NCI-H446 (cell line): ENCODE measurements around the gene MCIDAS.

Experiments used
- DNase-seq, 2 experiments: peaks; one replicate each; lab custom pipeline; 2025; lab: John Stamatoyannopoulos, UW

MCIDAS gene

DNA sequence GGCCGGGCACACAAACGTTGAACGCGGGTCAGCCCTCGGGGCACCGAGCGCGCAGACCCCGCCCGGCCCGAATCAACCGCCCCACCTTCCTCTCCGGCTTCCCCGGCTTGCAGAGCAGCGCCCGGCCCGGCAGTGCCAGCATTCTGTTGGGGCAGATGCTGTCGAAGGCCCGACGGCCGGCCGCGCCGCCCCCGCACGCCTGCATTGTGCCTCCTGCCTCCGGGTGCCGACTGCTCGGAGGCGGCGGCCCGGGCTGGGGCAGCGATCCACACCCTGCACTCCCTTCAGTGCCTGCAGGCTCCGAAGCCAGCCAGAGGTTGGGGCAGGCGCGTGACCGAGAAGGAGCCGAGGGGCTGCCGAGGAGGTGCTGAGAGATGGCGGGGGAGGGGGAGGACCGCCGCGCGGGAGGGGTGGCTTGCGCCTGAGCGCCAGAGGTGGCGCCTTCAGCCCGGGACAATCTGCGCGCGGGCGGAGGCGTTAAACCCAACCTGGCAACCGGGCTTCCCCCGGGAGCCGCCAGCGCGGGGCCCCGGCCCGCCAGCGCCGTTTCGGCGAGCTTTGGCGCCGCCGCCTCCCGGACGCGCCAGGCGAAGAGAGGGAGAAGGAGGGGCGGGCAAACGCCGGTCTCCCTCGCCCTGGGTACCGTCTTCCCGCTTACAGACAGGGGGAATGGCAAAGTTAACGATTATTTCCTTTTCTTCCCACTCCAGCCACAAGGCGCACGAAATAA, at the start of gene MCIDAS:
MCIDAS (minus strand) TSS at position 382 of the 730 bp plus-strand sequence; CDS start at position 205, 177 bp downstream.
- DNase-seq: peak; percentile 19 to 73

DNA sequence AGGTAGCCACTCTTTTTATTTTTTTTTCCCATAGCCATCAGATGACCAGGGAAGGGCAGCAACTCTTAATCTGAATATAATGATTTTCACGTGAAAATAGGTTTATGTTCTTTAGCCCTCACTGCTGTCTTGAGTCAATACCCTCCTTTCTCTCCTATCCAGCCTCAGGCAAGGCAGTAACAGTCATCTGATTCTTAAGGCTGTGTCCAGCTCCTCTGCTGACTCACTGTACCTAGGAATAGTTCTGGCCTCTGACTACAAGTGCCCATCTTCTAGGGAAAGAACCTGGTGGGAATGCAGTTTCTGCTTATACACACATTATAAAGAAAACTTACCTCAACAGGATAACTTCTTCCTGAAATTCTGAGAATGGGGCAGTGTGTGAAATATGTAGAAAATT, 49.7 kb upstream of the MCIDAS start:
- DNase-seq: no peak

DNA sequence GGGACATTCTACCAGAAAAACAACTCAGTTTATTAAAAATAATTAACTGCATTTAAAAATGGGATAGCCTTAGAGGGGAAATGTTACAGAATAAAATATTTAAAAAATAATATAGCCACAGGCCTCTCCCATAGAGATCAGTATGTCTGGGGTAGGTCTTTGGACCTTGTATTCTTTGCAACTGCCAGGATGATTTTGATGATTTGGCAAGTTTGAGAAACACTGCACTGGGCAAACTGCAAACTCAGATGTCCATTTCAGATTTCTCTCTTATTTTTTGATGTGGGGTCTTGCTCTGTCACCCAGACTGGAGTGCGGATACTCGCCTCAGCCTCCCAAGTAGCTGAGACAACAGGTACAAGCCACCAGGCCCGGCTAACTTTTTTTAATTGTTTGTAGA, 31.2 kb upstream of the MCIDAS start:
- DNase-seq: no peak

DNA sequence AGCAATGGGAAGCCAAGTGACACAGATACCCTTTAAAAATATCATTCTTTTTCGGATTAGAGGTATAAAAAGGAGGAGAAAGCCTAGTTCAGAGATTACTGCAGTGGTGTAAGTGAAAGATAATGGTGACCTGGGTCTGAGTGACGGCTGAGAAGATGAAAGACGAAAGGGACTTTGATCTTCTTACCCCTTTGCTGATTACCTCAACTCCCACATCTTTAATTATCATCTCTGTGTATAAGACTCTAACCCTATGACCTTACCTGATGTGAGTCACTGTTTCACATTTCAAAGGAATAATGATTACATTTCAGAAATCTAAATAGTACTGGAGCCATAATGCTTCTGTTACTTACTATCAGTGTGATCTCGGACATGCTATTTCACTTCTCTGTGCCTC, 27.7 kb upstream of the MCIDAS start:
- DNase-seq: no peak

DNA sequence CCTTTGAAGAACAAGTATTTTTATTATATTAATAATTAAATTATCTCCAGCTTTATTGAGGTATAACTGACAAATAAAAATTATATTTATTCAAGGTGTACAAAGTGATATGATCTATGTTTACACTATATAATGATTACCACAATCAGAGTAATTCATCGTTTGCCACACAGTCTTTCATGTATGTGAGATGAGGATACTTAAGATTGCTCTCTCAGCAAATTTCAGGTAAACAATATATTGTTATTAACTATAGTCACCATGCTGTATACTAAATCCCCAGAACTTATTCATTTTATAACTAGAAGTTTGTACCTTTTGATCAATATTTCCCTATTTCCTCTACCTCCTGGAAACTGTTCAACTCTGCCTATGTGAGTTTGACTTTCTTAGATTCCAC, 22.9 kb upstream of the MCIDAS start:
- DNase-seq: no peak

DNA sequence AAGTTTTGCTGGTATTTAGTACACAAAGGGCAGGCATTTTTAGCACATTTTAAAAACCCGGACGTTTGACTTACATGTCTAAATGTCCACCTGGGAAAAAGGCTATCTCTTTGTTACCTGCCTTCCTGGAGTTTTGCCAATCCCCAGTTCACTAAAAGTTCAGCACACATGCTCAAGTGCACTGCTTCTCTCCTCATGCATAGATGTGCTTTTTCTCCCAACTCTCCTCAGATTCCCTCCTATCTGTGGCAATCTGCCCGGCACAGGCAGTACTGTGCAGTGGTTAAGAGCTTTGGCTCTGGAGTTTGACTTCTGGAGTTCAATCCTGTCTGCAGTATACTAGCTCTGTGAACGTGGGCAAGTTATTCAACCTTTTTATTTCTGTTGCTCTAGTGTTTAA, 14.6 kb upstream of the MCIDAS start:
- no peak for DNase-seq

DNA sequence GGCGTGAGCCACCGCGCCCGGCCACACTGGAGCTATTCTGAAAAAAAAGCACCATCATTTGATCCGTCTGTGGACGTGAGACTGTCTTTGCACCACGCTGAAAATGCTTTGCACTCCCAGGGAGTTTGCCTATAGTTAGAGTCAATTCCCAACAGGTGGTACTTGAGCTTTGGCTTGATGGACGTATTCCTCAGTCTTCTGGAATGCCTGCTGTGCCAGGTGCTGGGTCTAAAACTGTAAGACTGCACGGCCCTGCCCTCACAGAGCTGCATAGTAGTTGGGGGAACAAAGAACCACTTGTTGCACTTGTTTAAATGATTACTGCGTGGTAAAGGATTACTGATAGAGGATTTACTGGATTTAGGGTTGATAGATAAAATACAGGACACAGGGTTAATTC, 9.7 kb upstream of the MCIDAS start:
- no peak for DNase-seq

DNA sequence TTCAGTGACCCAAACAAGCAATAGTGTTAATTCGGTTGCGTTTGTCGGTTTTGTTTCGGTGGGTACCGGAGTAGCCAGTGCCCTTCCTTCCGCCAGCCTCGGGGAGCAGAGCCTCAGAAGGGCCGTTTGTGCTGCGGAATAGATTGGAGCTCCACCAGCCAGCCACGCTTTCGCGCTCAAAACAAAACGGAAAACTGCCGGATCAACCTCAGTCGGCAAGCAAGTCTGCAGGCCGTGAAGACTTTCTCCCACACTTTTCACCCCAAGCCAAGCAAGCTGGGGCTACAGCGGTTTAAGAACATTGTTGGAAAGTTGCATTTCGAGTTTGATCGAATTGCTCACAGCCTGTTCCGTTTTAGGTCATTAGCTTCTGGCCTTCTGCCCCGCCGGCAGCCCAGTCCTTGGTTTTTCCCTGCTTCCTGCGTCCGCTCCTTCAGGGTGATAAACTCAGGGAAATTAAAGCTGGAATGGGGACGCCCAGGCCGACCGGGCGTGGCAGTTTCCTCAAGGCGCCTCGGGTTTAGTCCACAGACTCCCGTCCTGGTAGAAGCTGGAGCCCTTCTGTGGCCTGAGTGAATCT, 7.1 kb upstream of the MCIDAS start:
- no peak for DNase-seq

DNA sequence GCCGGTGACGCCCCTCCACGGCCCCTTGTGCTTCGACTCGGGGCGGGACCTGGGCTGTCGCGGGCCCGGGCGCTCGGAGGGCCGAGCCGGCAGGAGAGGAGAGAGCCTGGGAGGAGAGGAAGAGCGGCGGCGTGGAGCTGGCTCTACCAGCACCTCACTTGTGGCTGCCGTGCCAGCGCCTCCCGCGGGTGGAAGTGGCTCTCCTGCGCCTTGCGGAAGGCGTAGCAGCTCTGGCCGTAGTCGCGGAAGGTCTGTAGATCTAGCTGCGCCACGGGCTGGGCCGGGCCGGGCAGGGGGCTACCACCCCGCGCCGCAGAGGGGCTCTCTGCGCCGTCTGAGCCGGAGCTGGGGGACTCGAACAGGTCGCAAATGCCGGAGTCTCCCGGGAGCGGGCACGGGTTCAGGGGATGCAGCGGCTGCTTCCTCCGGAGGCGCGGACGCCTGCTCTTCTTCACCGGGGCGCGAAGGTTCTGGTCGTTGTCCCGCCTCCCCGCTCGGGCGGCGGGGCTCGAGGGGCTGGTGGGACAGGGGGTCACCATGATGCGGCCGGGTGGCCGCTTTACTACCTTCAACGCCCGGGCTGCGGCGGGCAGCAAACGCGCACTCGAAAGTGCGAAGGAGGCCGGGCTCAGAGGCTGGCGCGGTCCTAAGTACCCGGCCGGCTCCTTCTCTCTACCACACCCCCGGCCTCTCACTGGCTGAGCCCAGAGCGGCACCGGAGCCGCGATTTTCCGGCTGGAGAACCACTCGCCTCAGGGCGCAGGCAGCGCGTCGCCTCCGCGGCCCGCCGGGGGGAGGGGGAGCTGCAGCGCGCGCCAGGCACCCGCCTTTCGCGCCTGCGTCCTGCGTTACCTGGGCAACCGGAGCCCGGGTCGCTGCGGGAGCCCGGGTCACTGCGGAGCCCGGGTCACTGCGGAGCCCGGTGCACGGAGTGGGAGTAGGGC, 6.1 kb upstream of the MCIDAS start, which contains the start of gene CCNO:
CCNO (minus strand) TSS at position 624 of the 944 bp plus-strand sequence; CDS start at position 539, 85 bp downstream.
- DNase-seq: peak; percentile 66 to 89

DNA sequence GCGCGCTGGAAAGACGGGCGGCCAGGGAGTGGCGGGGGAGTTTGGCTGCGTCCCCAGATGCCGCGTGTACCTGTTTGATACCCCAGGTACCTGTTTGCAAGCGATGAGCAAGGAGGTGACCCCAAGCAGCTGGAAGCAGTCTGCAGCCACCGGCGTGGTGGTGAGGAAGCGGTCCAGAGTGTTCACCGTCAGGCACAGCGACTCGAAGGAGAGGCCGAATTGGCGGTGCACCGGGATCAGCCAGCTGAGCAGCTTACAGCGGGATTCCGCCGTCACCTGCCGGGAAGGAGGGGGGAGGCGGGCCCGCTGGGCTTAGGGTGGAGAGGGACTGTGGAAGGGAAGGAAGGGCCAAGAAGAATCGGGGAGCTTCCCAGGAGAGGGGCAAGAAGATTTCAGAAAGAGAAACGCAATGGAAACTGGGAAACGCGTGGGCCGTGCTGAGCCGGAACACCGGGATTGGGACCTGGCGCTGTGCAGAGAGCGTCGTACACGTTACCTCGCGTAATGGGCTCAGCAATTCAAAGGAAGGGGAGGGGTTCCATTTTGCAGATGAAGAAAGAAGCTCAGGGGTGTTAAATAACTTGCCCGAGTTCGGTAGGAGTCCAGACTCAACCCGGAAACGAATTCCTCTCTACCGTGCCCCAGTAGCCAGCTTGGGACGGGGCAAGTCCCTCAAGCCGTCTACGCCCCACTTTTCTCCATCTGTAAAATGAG, 5.3 kb upstream of the MCIDAS start:
- no peak for DNase-seq

DNA sequence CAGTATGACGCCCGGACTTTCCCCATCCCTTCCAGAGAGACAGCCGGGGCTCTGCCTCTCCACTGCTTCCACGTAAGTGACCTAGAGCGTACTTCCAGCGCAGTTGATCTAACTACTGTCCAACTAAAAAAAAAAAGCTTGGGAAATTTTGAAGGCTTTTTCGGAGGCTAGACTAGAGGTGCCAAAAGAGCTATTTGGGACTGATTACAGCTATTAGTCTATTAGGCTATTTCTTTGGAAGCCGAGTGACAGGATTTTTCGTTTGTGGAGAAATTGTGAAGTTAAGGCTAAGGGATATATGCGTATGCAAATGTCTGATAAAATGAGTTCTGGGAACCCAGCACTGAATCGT, 4.8 kb upstream of the MCIDAS start:
- no peak for DNase-seq

DNA sequence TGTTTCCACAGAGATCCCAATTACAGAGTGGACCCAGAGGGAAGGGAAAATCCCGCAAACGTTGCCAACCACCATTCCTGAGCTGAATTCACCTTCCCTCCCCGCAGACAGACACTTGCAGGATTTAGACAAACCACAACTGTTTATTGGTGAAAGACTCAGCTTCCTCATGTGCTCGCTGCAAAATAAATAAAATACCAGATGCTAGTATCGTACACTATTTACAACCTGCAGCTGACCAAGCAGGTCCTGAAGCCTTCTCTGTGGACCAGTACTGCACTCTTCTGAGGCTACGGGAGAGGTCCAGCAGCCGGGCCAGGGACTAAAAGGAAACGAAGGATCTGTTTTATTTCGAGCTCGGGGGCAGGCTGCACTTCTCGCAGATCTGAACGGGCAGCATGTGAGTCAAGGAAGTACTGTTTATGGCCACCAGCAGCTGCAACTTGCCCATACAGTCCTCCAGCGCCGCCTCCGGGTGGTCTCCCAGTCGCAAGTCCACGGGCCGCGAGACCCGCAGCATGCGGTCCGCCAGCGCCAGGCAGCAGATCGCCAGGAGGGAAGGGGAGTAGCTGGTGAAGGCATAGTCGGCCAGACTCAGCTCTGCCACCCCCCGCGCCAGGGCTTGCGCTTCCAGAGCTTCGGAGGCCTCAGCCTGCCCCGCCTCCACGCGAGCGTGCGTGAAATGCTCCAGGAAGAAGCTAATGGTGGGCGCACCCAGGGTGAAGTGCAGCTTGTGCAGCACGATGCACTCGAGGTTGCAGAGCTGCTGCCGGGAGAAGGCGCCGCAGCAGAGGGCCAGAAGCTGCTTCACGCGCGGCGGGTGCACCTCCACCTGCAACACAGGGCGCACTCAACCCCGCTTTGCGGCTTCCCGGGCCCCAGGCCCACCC, 4.2 kb upstream of the MCIDAS start:
- no peak for DNase-seq

DNA sequence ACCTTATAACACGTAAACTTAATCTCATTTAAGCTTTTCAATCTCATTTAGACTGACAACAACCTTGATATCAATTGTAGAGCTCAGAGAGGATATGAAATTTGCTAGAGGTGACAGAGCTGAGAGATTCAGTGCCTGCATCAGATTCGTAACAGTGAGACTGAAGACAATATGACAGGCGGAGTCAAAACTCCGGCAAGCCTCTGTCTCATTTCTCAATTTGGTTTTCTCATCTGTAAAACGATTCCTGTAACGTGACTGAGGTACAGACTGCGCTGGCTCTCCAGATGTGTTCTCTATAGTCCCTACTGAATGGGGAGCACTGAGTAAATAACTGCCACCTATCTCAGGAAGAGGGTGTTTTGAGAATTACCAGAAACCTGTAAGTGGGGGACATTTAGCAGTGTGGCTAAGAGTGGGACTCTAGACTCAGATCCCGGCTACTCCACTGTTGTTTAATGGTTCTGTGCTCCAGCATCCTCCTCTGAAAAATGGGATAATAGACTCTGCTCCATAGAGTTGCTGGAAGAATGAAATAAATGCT, 3.0 kb upstream of the MCIDAS start:
- no peak for DNase-seq

DNA sequence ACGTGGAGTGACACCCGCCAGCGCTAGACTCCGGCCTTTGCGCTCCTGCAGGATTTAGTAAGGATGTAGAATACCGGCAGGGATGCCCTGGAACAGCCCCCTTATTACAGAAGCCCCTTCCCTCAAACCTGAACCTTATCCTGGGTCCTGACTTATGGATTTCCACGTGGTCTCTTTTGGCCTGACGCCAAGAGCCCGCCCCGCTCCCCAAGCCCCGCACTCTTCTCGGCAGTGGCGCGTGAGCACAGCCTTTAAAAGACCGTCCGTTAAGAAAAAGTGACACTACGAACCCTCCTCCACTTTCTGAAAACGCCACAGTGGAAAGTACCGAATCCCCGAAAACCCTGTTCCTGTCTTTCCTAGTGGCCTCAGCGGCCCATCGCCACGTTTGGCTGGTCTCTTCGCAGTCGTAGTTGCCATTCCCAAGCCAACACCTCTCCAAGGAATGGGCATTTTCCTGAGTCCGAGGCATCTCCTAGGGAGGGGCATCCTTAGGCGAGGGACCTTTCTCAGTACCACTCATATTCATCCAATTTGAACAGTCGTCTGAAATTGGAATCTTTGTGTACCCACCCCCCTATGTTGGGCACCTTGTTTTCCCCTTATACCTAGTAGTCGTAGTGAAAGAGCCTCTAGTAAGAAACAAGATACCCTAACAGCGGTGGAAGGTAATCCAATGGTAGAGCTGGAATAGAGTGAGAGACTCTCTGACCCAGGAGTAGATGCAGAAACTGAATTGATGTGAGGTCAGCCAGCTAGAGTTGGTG, 732 bp upstream of the MCIDAS start:
- DNase-seq: peak in 1 of 2 experiments; percentile 58

DNA sequence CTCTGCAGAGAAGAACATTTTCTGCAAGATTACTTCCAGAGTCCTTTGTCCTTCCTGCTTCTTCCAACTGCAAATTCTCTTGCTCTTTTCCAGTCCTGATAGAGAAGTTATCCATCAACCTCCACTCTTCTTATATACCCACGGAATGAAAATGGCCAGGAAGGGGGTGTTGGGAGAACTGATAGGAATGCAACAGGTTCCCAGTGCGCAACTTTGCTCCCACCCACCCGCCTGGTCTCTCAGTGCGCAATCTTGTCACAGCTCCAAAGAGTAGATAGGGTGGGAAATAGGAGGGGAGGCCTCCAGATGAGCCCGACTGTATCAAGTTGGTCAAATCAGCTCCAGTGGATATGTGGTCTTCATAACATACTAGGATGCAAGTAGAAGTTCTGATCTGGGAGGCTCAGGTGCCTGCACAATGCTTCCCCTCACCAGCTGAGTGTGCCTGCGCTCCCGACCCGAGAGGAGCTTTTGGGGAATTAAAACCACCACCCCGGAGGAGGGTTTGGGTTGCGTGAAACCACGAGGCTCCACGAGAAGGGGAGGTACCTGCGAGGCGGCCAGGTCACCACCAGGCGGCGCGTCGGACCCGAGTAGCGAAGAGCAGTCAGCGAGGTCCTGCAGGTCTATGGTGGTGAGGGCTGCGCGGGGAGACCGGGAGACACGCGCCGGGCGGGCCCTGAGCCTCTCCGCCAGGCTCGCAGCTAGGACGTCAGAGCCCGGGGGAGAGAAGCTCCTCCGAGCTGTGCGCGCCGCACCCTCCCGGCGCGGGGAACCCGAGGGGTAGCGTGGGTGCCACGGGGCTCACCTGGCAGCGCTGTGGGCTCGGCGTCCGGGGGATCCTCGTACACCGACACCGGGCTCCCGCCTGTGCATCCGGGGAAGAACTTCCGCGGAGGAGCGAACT, 835 bp downstream of the MCIDAS start:
- DNase-seq: peak; percentile 43 to 82

DNA sequence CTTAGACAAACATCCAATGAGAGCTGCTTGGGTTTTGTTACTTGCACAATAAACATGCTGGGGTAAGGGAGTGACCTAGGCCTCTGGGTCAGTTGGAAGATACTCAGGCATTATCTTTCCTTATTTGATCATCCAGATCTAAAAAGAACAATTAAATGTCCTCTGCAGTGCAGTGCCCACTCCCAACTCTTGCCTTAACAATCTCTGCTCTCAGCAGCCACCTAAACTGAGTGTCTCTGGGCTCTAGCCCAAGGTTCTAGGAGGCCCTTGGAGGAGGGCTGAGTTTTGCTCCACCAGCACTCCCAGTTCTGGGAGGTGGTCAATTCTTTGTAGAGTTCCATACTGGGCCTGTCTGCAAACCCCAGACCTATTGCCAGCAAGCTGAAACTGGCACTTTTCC, 1.8 kb downstream of the MCIDAS start:
- DNase-seq: peak in 1 of 2 experiments; percentile 10

DNA sequence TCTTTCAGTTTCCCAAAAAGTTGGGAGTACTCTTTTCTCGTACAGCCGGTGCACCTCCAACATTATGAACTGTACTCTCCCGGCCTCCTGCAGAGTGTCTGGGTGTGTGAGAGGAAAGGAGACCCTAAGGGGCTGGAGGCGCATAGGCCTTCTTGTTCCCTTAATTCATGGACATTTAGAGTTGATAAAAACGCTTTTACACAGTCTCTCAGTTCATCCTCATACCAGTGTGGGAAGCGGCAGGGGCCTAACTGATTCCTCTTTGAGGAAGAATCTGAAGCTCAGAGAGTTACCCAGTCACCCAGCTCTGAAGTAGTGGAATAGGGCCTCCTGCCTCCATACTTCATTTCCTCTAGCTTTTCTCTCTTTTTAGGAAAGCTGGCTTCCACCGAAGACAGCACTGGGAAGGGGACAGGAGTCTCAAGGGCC, 3.3 kb downstream of the MCIDAS start:
- DNase-seq: no peak

DNA sequence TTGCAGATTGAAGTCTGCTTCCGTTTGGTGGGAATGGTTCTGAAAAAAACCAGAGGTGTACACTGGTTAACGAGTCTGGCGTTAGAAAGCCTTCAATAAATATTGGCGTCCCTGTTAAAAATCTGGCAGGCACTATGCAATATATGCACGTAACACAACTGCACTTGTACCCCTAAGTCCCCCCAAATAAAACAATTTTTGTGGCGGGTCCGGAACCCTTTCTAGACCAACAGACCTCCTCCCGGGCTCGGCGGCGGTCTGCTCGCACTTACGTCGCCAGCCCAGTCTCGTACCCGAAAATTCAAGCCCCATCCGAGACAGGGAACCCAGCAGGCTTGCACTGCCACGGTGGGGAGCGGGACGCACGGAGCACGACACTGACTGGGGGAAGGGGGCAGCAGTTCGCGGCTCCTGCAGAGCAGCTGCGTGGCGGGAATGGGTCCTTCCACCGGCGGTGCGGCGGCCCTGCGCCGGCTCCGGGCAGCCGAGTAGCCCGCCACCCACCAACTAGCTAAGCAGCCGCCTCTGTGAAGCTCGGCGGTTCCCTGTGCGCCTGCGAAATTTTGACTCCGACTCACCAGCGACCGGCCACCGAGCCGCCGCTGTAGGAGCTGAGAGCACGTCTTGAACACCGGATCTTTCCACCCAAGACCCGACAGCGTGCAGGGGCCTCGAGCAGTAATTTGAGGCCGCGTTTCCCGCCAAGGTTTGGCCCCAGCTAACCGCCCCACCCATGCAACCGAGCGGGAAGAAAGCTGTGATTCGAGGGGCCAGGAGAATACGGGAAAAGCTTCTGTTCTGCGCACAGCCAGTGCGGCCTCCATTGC, 3.9 kb downstream of the MCIDAS start:
- no peak for DNase-seq
